Measurements from ENCODE around the gene TMEM255B. TPM values are rescaled to one million over a fixed set of nuclear protein-coding genes. Genes with fewer than 3 reads are reported as not detected.
"Not testable (repeated sequence)": the region's sequence is repeated elsewhere in the genome, so short reads cannot be mapped to it uniquely, and the experiment has no call there.

TMEM255B gene
- total RNA-seq, 8 experiments from 2014 or later: 0.05 to 2.7 (median 0.52) TPM

- WGBS, 10 experiments: 57 to 100% (median 76%) methylated on average over 1 to 6 of the region's 19 CpGs; no CpG with 5 or more reads in 5 of the 10 experiments
- Histone ChIP-seq H3K27ac (no peak overlapping the region), H3K4me1 (replicated peaks in 1 of 2) (peaks cover 4 to 5% of the 10 kb centered on the region in 2 donors), H3K4me3 (no peak overlapping the region)
- no peak for ATAC-seq (replicated peaks in 6 of 8)
- in situ Hi-C loops (cut with MboI; ENCODE audit: low pct_unique_long_range_greater_than_20kb in 2 of 9, low sequenced_read_pairs in 9 of 9, unreplicated experiment in 9 of 9): no loop called here
Measured at GRCh38 chr13:113791761-113792160, 32.7 kb downstream of the TMEM255B start.

- 33 to 100% (median 77%) methylated on average over 1 to 7 of the region's 12 CpGs; no CpG with 5 or more reads in 2 of the 10 experiments for whole genome bisulfite sequencing, 10 experiments
- ATAC-seq (replicated peaks in 6 of 8): no peak
- H3K27ac ChIP-seq: no peak overlapping the region
- peaks cover 8 to 9% of the 10 kb centered on the region in 2 donors for H3K4me1 ChIP-seq (replicated peaks in 1 of 2)
- H3K4me3 ChIP-seq: no peak overlapping the region
- in situ Hi-C loops (cut with MboI; ENCODE audit: low pct_unique_long_range_greater_than_20kb in 2 of 9, low sequenced_read_pairs in 9 of 9, unreplicated experiment in 9 of 9): no loop called here
Measured at GRCh38 chr13:113792236-113792770, 33.3 kb downstream of the TMEM255B start.

DNA sequence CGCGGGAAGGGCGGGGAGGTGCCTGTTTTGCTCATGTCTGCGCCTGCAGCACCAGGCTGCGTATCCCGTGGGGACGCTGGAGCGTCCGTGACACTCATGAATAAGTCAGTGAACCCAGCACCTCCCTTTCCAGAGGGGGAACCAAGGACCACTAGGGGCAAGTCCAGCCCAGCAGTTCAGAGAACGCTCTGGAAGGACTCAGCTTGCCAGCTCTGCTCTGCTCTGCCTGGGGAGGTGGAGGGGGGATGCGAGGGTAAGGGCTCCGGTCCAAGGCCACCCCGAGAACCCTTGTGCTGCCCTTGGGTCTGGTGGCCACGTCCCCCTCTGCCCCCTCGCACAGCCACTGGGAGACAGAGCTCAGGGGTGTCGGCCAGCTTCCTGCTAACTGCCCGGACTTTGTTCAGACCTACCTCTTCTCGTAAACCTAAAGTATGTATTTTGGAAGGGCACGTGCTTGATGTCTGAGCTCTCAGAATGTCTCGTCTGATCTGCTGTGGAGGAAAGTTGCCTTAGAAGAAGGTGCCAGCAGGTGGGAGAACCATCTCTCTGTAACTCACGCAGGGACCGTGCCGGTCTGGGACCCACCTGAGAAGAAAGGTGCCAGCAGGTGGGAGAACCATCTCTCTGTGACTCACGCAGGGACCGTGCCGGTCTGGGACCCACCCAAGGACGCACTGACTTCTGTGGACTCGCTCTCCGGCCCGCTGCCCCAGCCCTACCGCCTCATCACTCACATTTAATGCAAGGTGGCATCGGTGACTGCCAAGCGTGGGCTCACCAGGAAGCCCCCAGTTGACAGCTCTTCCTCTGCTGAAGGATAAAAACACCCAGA lies 34.1 kb downstream of the TMEM255B start:
- H3K27ac ChIP-seq: no peak overlapping the region
- ATAC-seq (replicated peaks in 6 of 8): no peak
- in situ Hi-C loops (cut with MboI; ENCODE audit: low pct_unique_long_range_greater_than_20kb in 2 of 9, low sequenced_read_pairs in 9 of 9, unreplicated experiment in 9 of 9): no loop called here
- WGBS, 10 experiments: 75 to 86% (median 79%) methylated on average over 4 to 13 of the region's 33 CpGs; no CpG with 5 or more reads in 4 of the 10 experiments
- peaks cover 8 to 10% of the 10 kb centered on the region in 2 donors for H3K4me1 ChIP-seq (replicated peaks in 1 of 2)
- H3K4me3 ChIP-seq: no peak overlapping the region

GRCh38 chr13:113793718-113794085 lies 34.7 kb downstream of the TMEM255B start:
- WGBS, 10 experiments: 80 to 100% (median 90%) methylated on average over 1 to 2 of the region's 15 CpGs; no CpG with 5 or more reads in 7 of the 10 experiments
- H3K4me1 ChIP-seq (replicated peaks in 1 of 2): peaks cover 8 to 10% of the 10 kb centered on the region in 2 donors
- no peak overlapping the region for H3K4me3 ChIP-seq
- peak in 1 of 8 experiments; percentile 3 for ATAC-seq (replicated peaks in 6 of 8)
- in situ Hi-C loops (cut with MboI; ENCODE audit: low pct_unique_long_range_greater_than_20kb in 2 of 9, low sequenced_read_pairs in 9 of 9, unreplicated experiment in 9 of 9): no loop called here
- no peak overlapping the region for H3K27ac ChIP-seq

DNA sequence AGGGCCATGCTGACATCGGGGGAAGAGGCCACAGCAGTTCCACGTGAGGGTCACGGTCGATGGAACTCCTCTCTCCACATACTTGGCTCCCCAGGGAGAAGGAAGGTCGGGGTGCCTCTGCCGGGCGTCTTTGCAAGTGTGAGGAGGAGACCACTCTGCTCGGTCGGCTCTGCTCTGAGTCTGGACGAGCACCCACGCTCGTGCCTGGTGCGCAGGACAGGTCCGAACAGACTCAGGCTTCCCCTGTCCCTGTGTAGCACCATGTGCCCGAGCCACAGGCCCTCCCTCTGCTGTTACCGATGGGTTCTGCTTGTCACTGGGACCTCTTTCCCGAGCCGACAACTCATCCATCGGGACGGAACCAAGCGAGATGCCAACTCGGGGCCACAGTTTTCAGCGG lies 35.1 kb downstream of the TMEM255B start:
- Histone ChIP-seq H3K27ac (no peak overlapping the region), H3K4me1 (replicated peaks in 1 of 2) (peaks cover 8 to 10% of the 10 kb centered on the region in 2 donors), H3K4me3 (no peak overlapping the region)
- in situ Hi-C loops (cut with MboI; ENCODE audit: low pct_unique_long_range_greater_than_20kb in 2 of 9, low sequenced_read_pairs in 9 of 9, unreplicated experiment in 9 of 9): no loop called here
- 76 to 94% (median 81%) methylated on average over 2 to 7 of the region's 23 CpGs; no CpG with 5 or more reads in 4 of the 10 experiments for WGBS, 10 experiments
- no peak for ATAC-seq (replicated peaks in 6 of 8)

DNA sequence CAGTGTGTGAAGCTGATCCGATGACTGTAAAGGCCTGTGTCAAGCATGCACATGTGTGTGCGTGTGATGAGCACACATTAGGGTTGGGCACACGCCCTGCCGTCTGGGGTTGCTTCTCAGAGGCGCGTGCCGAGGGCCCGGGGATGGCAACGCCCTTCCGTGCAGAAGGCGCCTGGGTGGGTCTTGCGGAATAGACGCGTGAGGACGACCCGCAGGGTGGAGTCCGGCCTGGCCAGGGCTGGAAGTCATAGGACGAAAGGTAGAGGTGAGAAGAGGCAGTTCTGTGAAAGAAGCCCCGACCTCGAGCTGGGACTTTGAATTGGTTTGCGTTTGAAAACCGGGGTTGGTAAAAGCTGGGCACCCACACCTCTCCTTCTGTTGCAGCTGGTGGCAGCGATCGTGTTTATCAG lies 35.7 kb downstream of the TMEM255B start:
- no peak for ATAC-seq (replicated peaks in 6 of 8)
- Histone ChIP-seq H3K4me1 (replicated peaks in 1 of 2) (peaks cover 12 to 13% of the 10 kb centered on the region in 2 donors), H3K27ac (no peak overlapping the region), H3K4me3 (no peak overlapping the region)
- WGBS, 10 experiments: 68 to 95% (median 87%) methylated on average over 2 to 10 of the region's 24 CpGs; no CpG with 5 or more reads in 2 of the 10 experiments
- in situ Hi-C loops (cut with MboI; ENCODE audit: low pct_unique_long_range_greater_than_20kb in 2 of 9, low sequenced_read_pairs in 9 of 9, unreplicated experiment in 9 of 9): no loop called here

- peaks cover 14 to 16% of the 10 kb centered on the region in 2 donors for H3K4me1 ChIP-seq (replicated peaks in 1 of 2)
- in situ Hi-C loops (cut with MboI; ENCODE audit: low pct_unique_long_range_greater_than_20kb in 2 of 9, low sequenced_read_pairs in 9 of 9, unreplicated experiment in 9 of 9); ATAC-seq (replicated peaks in 6 of 8); H3K27ac ChIP-seq; H3K4me3 ChIP-seq: not testable (repeated sequence)
- WGBS, 10 experiments: 17 to 40% (median 29%) methylated on average over 1 of the region's 1 CpG; no CpG with 5 or more reads in 7 of the 10 experiments
Measured at GRCh38 chr13:113795362-113795761, 36.3 kb downstream of the TMEM255B start.

- WGBS, 10 experiments: 47 to 100% (median 80%) methylated on average over 1 to 10 of the region's 20 CpGs; no CpG with 5 or more reads in 4 of the 10 experiments
- Histone ChIP-seq H3K4me3 (no peak overlapping the region), H3K4me1 (replicated peaks in 1 of 2) (peaks cover 14 to 20% of the 10 kb centered on the region in 2 donors), H3K27ac (peak overlapping the region in 1 of 2 donors; percentile 14)
- ATAC-seq (replicated peaks in 6 of 8): no peak
- in situ Hi-C loops (cut with MboI; ENCODE audit: low pct_unique_long_range_greater_than_20kb in 2 of 9, low sequenced_read_pairs in 9 of 9, unreplicated experiment in 9 of 9): no loop called here
Measured at GRCh38 chr13:113796211-113796963, 37.4 kb downstream of the TMEM255B start.

GRCh38 chr13:113796964-113797676 lies 38.1 kb downstream of the TMEM255B start:
- ATAC-seq (replicated peaks in 6 of 8): no peak
- WGBS, 10 experiments: 65 to 93% (median 83%) methylated on average over 1 to 10 of the region's 30 CpGs; no CpG with 5 or more reads in 3 of the 10 experiments
- in situ Hi-C loops (cut with MboI; ENCODE audit: low pct_unique_long_range_greater_than_20kb in 2 of 9, low sequenced_read_pairs in 9 of 9, unreplicated experiment in 9 of 9): no loop called here
- Histone ChIP-seq H3K27ac (peak overlapping the region in 1 of 2 donors; percentile 14), H3K4me3 (no peak overlapping the region), H3K4me1 (replicated peaks in 1 of 2) (peaks cover 20 to 28% of the 10 kb centered on the region in 2 donors)

DNA sequence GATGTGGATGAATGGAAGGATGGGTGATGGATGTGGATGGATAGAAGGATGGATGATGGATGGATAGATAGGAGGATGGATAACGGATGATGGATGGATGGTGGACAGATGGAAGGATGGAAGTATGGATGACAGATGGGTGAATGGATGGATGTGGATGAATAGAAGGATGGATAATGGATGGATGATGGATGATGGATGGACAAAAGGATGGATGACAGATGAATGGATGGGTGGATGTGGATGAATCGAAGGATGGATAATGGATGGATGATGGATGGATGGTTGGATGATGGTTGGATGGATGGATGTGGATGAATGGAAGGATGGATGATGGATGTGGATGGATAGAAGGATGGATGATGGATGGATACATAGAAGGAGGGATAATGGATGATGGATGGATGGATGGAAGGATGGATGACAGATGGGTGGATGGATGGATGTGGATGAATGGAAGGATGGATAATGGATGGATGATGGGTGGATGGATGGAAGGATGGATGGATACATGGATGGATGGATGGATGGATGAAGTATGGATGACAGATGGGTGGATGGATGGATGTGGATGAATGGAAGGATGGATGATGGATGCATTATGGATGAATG lies 39.3 kb downstream of the TMEM255B start:
- H3K4me3 ChIP-seq: no peak overlapping the region
- ATAC-seq (replicated peaks in 6 of 8): no peak
- WGBS, 10 experiments: 3 to 71% (median 63%) methylated on average over 1 to 2 of the region's 2 CpGs

DNA sequence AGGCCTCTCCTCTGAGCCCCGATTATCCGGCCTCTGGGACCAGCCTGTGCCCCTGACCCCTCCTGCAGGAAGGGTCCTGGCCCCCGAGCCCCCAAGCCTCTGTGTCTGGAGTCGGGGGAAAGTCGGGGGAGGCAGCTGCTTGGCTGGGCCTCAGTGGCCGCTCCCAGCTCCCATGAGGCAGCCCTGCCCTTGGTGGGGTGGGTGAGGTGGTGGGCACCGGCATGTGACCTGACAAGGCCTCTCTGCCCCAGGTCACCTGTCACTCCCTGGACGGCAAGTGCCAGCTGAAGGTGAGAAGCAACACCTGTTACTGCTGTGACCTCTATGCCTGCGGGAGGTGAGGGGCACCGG lies 41.5 kb downstream of the TMEM255B start:
- ATAC-seq (replicated peaks in 6 of 8): no peak
- Histone ChIP-seq H3K4me1 (replicated peaks in 1 of 2) (peaks cover 22 to 34% of the 10 kb centered on the region in 2 donors), H3K27ac (no peak overlapping the region), H3K4me3 (no peak overlapping the region)
- WGBS, 10 experiments: 60% methylated on average over 1 of the region's 10 CpGs; no CpG with 5 or more reads in 9 of the 10 experiments
- in situ Hi-C loops (cut with MboI; ENCODE audit: low pct_unique_long_range_greater_than_20kb in 2 of 9, low sequenced_read_pairs in 9 of 9, unreplicated experiment in 9 of 9): no loop called here

More for the DNA sequence above, 39.3 kb downstream of the TMEM255B start:
- Histone ChIP-seq H3K27ac (no peak overlapping the region), H3K4me1 (replicated peaks in 1 of 2) (peaks cover 22 to 34% of the 10 kb centered on the region in 2 donors)
- in situ Hi-C loops (cut with MboI; ENCODE audit: low pct_unique_long_range_greater_than_20kb in 2 of 9, low sequenced_read_pairs in 9 of 9, unreplicated experiment in 9 of 9): no loop called here

DNA sequence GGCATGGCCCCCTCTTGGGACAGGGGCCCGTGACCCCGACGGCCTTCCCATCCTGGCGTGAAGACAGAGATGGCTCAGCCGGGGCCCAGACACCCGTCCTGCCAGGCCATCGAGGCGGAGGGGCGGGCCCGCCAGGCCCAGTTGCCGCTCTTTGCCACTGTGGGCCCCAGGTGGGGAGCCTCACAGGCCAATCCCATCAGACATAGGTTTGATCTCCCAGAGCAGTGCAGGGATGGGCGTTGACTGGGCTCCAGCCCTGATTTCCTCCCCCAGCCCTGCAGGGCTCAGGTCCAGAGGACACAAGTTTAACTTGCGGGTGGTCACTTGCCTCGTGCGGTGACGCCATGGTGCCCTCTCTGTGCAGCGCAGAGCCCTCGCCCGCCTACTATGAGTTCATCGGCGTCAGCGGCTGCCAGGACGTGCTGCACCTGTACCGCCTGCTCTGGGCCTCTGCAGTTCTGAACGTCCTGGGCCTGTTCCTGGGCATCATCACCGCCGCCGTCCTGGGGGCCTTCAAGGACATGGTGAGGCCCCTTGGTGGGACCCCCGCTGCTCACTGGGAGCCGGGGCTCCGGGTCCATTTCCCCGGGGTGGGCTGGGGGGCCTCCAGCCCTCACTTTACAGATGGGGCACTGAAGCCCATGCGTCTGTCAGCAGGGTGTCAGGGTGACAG lies 42.4 kb downstream of the TMEM255B start:
- in situ Hi-C loops (cut with MboI; ENCODE audit: low pct_unique_long_range_greater_than_20kb in 2 of 9, low sequenced_read_pairs in 9 of 9, unreplicated experiment in 9 of 9): no loop called here
- ATAC-seq (replicated peaks in 6 of 8): no peak
- Histone ChIP-seq H3K4me1 (replicated peaks in 1 of 2) (peaks cover 22 to 32% of the 10 kb centered on the region in 2 donors), H3K27ac (peak overlapping the region in 1 of 2 donors; percentile 33), H3K4me3 (no peak overlapping the region)
- WGBS, 10 experiments: 80 to 100% (median 100%) methylated on average over 1 to 2 of the region's 33 CpGs; no CpG with 5 or more reads in 7 of the 10 experiments
